ENCODE results near the gene KLC4.
"Not testable (repeated sequence)": the region's sequence is repeated elsewhere in the genome, so short reads cannot be mapped to it uniquely, and the experiment has no call there.

The KLC4 gene

DNA sequence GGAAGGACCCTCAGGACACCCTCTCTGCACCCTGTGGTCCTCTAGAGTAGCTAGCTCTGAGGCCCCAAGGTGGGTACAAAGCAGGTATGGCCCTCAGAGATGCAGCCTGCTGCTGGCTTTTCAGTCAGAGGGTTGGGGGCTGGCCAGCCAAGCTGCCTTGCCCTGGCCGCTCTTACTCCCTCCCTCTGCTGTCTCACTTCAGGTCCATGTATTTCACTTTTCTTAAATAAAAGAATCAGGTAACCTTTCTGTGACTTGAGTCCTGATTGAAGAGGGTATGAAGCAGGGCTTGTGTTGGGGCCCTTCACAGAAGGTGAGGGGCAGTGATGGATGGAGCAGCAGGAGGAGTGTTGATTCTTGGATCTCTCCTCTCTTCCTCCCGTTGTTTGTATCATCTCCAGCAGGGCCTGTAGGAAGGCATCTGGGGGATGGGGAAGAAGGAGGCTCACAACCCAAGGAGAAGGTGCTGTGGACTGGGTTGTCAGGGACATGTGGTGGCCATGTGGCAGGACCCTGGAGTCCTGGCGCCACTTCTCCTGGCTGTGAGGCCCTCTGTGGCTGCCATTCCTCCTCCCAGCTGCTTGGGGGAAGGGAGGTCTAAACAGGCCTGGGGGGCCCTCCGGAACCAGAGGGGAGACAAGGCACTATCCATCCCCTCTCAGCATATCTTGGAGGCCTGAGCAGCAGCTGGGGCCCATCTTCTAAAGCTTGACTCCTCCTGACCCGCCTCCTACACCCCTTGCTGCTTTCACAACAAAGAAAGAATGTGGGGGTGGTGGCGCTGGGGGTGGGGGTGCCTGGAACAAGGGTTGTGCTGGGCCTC is 15.6 kb downstream of the KLC4 start:
- DNase-seq: no peak

DNA sequence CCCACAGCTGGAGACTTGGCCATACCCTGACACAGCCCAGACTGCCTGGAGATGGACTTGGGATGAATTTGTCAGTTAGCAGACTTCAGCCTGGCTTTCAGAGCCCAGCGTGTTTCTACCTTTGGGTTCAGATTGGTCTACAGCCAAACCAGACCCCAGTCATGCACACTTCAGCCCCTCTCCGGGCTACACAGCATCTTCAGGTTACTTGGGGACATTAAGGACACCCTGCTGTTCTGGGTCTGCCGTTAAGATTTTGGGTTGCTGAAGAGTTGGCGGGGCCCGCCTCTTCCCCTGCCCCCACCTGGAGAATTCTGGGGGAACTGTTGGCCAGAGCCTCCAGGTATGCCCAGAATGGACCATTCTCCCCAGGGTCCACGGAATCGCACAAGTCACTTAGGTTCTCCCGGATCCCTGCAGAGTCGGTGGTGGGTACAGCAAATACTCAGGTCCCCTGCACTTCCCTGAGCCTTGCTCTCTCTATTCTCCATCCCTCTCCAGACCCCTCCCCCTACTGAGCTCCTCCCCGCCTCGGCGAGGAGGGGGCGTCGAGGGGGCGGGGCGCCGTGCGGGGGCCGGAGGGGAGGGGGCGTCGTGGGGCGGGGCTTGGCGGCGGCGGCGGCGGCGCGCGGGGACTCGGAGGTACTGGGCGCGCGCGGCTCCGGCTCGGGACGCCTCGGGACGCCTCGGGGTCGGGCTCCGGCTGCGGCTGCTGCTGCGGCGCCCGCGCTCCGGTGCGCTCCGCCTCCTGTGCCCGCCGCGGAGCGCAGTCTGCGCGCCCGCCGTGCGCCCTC is 16.4 kb downstream of the KLC4 start, which contains the start of gene PTK7:
PTK7 (plus strand) TSS at position 645 of the 794 bp plus-strand sequence. CDS start 175 bp downstream, outside the sequence.
- peak; percentile 96 for DNase-seq

DNA sequence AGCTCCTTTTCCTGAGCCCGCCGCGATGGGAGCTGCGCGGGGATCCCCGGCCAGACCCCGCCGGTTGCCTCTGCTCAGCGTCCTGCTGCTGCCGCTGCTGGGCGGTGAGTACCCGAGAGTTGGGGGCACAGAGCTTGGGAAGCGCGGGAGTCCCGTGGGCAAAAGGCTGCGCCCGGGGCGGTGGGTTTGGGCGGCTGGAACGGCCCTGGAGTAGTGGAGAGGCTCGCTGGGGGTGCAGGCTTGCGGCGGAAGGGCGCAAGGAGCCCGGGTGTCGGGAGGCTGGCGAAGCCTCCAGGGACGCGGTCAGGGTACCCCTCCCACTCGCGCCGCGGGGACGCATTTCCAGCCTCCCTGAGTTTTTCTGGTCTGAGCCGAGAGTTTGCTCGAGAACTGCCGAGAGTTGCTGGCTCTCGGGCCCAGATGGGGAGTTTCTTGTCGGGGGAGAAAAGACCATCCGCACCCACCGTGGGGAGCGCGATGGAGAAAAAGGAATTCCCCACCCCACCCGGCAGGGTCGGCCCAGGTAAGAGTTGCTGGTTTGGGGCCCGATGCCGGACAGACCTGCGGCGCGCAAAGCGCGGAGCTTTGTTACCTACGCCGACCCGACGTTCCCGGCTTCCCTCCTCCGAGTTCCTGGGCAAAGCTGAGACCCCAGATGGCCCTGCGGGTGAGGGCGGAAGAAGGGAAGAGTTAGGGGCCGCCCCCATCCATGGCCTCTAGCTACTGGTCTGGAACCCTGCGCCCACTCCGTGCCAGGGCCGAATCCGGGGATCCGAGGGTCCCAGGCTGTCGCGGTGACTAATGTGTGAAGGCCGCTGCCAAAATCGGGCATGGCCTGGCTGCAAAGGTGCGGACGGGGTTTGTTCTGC is 17.3 kb downstream of the KLC4 start:
- DNase-seq: peak; percentile 80

DNA sequence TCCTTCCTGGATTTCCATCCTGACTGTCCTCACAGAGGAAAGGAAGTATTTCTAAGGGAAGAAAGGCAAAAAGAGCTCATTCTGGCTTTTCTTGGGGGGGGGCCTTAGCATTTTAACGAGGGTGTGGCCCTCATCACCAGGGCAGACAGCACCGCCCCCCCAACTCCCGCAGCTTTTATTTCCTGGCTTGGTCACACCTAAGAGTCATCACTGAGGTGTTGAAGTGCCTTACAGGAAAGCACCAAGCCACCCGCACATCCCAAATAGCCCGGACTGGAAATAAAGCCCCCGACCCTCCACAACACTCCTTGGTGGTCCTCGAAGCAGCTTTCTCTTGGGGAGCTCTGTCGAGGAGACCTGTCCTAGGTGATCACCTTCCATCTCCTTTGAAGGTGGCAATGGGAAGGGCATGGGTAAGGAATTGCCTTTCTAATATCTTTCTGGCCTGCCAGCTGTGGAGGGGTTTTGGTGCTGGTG is 17.9 kb downstream of the KLC4 start:
- no peak for DNase-seq

DNA sequence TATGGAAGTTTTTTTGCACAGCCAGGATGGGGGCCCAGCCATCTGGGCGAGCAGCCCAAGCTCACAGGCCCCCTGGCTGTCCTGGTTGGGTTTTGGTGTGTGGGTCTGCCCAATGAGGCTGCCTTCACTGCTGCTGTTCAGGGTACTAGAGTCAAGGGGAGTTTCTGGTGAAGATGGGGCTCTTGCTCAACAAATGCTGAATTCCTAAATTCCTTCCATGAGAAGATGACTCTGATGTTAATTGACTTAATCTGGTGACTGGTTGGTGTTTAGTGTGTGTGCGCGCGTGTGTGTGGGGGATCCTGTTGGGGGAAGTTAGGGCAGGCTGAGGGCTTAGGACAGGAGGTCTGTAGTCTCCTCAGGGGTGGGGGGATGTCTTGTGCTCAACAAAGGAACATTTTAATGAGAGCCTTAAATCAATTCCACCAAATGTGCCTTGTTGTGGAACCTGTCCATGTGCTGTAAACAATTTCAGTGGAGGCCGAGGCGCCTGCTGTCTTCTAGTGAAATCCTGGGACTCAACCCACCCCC is 18.6 kb downstream of the KLC4 start:
- DNase-seq: peak; percentile 44

DNA sequence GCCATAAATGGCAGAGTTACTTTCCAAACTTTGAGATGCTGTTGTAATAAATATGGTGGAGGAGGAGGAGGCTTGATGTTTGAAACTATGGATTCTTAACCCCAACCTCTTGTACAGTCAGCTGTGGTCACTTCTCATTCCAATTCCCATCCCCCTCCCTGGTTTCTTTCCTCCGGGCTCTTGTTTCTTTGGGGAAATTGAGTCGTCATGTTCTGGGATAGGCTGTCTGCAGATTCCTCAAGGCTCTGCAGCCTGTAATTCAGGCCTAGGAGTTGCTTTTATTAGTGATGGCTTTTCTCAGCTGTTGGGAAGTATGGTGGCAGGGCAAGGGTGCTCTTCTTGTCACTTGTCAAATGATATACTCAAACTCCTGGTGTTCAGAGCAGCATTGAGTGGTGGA is 19.3 kb downstream of the KLC4 start:
- no peak for DNase-seq

DNA sequence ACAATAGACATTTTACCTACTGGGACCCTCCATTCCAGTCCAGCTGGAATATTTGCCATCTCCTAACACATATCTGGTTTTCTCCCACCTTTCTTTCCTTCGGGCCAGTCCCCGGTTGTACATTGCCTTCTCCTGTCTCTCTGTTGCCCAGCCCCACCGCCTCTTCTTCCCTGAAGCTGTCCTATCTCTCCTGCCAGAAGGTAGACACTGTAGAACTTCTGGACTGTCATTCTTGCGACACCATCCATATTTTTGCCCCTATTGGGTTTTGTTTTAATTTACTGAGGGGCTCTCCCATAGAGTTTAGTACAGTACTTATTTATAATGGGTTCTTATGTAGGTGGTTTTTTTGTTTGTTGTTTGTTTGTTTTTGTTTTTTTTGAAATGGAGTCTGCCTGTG is 21.6 kb downstream of the KLC4 start:
- DNase-seq: no peak

DNA sequence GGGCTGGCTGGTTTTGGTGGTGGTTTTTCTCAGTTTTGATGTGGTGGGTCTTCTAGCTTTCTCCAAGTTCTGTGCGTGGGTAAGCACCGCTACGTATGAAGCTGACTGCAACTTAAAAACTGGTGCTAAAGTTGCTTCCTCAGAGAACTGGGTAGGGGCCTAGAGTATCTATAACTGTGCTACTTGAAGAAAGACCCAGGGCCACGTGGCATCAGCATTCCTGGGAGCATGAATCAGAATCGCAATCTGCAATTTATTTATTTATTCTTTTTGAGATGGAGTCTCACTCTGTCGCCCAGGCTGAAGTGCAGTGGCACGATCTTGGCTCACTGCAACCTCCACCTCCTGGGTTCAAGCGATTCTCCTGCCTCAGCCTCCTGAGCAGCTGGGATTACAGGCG is 22.5 kb downstream of the KLC4 start:
- not testable (repeated sequence) for DNase-seq

DNA sequence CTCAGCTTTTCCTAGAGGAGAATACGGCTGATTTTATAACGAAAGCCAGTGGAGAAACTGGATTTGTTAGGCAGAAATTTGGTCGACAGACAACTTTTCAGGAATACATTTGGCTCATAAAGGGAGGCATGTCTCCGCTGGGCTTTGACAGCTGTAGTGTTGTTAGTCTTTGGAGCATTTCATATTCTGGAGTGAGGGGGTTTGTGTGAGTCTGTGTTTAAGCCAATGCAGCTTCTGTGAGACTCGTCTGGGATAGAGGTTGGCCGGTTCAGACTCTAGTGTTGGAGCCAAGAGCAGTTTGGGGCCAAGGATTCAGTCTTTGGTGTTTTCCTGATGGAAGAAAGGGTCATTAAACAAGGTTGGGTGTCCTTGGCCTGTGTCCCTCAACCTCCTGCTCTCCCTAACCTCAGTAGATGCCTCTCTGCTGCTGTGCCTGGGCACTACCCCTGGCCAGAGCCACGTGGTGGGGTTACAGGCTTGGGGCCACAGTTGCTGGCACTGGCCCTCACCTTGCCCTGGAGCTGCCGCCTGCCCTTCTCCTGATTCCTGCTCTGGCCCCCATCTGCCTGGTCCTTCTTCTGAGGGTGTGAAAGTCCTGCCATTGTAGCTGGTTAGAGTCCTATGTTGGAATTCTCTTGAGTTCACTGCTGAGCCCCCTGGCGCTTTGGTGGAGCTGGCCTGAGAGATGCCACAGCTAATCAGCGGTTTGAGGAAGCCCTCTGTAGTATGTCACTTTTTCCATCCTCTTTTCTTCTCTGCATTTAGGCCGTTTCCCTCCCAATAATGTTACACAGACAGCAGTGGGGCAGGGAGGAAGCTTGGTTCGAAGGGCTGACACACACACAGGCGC is 23.6 kb downstream of the KLC4 start:
- DNase-seq: no peak

DNA sequence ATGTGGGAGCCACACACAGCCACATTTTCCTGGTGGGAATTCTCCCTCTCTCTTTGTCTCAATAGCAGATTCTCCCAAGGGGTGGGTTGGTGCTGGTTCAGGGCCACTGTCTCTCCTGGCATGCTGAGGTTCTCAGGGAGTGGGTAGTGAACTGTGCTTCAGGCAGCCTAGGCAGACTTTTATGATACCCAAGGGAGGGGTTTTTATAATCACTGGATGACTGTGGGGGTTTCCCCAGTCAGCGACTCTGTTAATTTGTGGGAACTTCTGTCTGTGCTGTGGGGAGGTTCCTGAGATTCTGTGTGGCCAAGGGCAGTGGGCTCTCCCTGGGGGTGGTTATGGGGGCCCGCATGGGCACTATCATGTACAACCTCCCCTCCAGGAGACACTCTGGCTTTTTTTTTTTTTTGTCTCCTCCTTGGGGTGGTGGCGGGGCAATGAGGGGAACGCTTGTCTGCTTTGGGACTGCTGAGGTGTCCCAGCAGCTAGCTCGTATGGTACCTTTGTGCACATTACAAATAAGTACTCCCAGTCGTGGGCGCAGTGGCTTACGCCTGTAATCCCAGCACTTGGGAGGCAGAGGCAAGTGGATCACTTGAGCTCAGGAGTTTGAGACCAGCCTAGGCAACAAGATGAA is 26.7 kb downstream of the KLC4 start:
- peak; percentile 61 for DNase-seq

DNA sequence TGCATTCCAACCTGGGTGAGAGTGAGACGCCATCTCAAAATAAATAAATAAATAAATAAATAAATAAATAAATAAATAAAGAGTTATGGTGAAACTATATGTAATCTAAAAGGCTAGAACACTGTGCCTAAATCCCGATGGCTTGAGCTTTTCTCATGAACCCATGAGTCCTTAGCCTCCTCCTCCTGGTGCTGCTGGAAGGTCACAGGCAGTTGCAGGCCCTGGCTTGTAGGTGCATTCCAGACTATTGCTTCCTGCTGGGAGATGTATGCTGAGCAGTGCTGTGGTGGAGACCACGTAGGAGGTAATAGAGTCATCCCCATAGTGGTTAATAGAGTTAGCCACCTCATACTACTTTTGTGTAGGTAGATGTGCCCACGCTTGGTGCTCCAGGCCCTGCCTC is 29.2 kb downstream of the KLC4 start:
- DNase-seq: peak; percentile 48

DNA sequence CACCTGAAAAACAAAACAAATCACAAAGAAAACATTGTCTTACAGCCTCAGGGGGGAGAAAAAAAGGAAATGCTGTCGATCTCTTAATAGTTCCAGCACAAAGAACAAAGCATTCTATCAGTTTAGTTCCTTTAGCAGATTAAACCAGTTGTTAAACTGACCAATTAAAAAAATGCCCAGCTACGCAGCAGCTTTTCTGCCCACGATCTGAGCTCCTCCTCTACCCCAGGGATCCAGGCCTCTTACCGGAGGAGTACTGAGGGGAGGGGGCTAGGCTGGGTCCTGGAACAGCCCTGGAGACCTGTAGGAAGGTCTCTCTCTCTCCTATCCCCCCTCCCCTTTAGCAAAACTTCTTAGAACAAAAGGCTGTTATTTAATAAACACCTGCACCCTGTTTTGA is 30.0 kb downstream of the KLC4 start:
- DNase-seq: peak; percentile 57

DNA sequence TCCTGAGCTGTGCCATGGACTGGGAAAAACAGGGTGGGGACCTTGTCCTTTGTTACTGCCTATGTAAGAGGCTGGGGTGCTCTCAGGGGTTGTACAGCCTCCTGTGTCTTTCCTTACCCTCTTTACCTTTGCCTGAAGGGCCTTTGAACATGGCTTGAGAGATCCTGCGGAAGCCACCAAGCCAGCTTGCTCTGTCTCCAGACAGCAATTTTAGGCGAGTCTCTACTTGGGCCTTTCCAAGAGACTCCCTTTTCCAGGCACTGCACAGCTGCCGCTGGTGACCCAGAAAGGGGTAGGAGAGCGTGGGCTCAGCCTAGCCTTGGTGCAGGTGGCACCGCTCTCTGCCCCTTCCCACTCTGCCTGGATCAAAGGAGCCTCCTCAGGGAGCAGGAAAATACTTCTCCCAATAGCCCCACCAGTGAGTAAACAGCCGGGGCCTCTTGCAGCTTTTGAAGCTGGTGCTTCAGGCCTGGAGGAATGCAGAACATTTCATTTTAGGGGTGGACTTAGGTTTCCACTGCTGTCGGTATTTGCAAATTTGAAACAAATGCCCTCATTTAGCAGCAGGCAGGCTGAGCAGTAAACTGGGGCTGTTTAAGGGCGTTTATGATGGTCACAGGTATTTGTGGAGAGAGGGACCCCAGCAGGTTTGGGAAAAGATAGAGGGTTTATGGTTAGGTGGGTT is 30.6 kb downstream of the KLC4 start:
- peak; percentile 67 for DNase-seq

DNA sequence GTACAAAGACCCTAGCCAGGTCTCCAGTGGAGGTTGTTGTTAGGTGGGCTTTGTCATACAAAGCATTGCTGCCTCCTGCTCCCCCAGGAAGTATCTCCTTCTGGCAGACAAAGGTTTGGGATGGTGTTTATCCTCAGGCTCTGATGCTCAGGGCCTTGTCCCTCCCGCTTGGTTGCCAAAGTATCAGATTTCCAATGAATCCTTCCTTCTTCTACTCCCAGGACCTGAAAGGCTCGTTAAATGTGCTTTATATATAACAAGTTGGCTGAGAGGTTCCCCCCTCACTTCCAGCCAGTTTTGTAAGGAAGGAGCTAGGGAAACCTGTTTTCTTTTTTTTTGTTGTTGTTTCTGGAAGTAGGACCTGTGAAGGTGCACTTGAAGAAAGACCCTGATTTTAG is 31.1 kb downstream of the KLC4 start:
- peak; percentile 75 for DNase-seq

DNA sequence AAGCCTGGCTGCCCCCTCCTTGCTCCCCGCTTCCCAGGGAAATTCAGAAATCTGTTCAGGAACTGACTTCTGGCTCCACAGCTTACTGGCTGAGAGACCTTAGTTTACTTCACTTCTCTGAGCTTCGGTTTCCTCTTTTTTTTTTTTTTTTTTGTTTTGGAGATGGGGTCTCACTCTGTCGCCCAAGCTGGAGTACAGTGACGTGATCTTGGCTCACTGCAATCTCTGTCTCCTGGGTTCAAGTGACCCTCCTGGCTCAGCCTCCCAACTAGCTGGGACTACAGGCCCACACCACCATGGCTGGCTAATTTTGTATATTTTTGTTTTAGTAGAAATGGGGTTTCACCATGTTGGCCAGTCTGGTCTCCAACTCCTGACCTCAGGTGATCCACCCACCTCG is 31.6 kb downstream of the KLC4 start:
- DNase-seq: no peak

DNA sequence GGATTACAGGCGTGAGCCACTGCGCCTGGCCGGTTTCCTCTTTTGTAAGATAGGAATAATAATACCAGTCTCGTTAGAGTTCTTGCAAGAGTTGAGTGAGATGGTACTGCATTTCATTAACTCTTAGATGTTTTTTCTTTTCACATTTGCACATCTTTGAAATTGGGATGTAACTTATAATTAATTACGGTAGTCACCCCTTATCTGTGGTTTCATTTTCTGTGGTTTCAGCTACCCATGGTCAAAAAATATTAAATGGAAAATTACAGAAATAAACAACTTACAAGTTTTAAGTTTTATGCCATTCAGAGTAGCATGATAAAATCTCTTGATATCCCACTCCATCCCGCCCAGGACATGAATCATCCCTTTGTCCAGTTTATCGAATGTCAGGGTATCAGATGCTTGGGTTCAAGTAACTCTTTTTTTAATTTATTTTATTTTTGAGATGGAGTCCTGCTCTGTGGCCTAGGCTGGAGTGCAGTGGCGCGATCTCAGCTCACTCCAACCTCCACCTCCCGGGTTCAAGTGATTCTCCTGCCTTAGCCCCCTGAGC is 32.1 kb downstream of the KLC4 start:
- DNase-seq: no peak

DNA sequence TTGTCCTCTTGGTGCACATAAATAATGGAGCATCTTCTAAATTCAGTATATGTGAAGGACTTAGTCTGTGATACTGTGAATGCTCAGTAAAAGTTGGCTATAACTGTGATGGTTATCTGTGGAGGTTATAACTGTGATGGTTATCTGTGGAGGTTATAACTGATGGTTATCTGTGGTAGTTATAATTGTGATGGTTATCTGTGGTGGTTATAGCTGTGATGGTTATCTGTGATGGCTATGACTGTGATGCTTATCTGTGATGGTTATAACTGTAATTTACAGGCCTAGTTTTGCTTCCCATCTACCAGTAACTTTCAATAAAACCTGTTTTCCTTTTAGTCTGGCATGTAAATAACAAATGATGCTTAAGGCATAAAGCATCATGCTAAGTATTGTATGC is 33.2 kb downstream of the KLC4 start:
- no peak for DNase-seq

DNA sequence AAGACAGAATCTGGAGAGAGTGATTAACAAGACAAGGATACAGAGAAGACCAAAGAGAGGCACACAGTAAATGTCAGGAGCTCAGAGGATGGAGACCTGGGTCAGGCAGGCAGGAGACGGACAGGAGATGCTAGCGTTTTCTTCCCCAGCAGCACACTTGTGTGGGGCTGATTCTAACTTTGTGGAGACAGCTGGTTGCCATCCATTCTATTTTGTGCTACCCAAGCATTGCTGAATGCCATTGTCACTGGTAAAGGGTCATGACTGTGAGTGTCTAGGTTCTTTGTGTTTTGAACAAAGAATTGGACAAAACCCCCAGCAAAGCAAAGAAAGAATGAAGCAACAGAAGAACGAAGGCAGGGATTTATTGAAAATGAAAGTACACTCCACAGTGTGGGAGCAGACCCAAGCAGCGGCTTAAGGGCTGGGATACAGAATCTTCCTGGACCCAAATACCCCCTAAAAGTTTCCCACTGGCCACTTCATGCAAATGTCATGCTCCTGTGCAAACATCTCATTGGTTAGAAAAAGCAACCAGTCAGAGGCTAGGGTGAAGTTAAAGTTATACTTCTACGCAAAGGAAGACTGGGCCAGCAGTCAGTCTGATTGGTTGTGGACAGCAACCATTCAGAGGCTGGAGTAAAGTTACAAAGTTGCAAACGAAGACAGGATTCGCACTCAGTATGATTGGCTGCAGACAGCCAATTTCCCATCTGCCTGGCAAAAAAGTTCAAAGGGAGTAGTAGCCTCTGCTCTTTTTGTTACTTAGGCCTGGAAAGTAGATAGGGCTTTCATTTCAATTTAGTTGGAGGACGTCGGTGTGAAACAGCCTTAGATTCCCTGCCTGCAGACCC is 34.2 kb downstream of the KLC4 start:
- peak; percentile 53 for DNase-seq

DNA sequence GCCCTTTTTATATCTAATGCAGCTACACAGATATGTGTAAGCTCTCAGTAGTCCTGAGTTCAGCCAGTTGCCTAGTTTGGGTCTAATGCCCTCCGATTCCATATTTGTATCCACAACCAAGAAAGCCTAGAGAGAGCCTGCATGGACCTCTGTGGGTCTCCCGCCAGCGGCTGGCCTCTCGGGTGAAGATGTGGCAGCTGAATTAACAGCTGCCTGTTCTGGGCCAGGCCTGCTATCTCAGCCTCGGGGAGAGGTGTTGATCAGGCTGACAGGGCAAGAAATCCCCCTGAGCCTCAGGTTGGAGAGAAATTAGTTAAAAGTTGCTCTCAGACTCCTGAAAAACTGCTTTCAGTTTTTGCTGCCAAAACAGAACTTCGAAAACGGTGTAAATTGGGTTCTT is 36.5 kb downstream of the KLC4 start:
- DNase-seq: peak; percentile 57

Measured in NCI-H69 (cell line).